ENCODE results near the gene CEP20.
A peak's percentile ranks its signal among the peaks of the same experiment; 100 is the strongest.
"Not testable (repeated sequence)": the region's sequence is repeated elsewhere in the genome, so short reads cannot be mapped to it uniquely, and the experiment has no call there.

Gene CEP20

DNA sequence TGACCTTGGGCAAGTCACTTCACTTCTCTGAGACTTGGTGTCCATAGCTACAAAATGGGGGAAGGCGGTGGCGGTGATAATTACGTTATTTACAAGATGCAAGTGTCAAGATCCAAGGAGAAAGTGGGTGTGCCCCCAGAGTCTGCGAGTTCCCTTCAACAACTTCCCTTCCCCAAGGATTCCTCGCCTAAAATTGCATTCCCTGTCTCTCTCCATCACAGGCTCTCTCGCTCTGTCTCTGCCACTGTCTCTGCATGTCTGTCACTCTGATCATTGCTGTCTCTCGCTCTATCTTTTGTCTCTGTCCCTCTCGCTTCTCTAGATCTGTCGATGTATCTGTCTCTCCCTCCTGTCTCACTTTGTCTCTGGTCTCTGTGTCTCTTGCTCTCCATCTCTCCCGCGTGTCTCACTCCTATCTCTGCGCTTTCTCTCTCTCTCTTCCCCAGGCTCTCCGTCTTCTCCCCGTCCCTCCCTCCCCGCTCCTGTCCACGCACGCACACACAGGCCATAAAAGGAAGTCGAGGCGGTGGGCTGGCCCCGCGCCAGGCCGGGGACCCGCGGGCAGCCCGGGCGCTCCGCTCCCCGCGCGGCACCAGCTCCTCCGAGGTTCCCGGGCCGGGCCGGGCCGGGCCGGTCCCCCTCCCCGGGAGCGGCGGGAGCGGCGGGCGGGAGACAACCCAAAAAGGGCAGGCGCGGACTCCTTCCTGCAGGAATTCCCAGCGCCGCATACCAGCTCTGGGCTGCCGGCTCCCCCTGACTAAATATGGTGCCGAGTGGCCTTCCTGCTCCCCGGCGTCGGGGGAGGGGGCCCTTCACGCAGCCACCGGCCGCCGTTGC, 30.5 kb downstream of the CEP20 start:
- DNase-seq, result peak; percentile 81

DNA sequence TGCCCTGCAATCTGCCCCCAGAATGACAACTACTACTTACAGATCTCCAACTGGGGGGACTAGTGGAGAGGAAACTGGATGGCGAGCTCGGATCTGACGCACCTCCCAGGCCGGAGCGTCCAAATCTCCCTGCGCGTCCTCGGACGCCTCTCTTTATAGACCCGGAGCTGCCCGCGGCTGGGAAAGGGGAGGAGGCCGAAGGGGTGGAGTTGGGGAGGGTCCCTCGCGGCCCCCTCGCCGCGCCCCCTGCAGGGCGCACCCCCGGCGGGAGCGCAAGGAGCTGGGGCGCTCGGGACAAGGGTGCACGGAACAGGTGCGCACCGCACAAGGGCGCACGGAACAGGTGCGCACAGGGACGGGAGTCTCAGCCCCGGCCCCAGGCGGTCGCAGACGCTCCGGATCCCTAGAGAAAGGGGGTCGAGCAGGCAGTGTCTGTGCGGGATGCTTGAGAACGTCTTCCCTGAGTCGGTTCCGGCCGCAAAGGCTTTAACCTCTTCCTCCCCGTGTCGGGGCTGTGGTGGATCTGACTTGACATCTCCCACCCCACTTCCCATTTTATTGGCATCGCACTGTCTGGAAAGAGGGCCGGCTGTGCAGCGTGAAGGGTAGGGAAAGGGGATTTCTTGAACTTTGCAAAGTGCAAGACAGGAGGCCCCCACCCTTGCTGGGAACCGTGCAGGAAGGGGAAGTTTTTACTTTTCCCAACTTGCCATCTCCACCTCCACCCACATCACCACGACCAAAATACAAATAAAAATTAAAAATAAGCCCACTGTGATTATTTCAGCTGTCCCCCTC, 31.3 kb downstream of the CEP20 start, which contains the start of gene MYH11:
TSS of gene MYH11 (minus strand) at position 128 of the 798 bp plus-strand sequence. CDS start 18,776 bp downstream, outside the sequence.
- no peak for DNase-seq

DNA sequence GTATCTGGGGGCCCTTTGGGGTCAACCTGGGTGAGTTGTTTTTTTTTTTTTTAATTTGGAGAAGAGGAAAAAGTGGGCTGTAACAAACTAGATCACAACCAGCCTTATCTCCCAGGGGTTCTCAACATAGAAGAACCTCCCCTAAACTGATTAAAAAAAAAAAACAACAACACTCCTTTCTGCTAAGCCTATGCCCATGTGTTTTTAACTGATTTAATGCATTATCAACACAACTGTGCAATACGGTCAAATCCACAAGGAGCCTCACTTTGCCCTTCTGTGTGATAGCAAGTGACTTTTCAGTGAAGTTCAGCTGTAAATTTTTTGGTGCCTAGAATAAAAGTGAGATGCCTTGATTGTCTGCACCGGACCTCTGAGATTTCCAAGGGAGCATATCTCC, 32.2 kb downstream of the CEP20 start:
- no peak for DNase-seq

DNA sequence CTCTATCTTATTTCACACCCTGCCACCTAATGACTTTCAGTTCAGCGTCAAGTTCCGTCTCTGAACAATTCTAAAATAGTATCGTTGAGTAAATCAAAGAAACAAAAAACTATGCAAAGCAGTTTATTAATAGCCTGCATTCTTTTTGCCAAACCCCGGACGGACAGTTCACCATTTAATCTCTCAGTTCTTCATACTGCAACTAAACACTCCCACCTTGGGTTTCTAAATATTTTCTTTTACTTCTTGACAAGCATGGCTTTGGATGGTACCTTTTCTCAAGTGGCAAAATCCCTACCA, 32.7 kb downstream of the CEP20 start:
- DNase-seq, result no peak

DNA sequence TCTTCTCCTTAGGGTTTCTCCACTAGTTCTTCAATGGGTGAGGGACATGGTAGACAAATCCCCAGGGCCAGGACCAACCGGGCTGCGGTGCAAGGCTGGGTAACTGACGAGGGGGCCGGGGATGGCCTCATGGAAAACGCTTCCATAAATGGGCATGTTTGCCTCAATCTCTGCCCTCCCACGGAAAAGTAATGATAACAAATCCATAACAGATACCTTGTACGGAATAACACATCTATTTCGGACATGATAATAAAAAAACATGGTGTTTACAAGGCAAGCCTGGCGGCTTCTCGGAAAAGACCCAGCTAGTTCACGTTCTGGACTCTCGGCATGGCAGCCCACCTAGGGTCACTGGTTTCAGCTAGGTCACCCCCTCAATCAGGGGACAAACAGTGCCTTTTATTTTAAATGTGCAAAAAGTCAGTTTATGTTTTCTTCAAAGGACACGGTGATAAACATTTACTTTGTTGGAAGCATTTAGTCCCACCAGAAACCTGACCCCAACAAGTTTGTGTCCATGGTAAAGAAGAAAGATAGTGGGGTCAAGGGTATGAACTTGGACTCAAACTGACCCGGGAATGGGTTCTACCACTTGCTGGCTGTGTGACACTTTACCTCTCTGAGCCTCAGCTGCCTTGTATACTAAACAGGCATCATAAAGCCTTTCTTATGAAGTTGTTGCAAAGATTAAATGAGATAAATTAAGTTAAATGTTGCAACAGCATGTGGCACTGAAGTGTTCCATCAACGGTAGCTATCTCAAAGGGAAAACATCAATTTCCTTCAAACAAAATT, 33.3 kb downstream of the CEP20 start:
- DNase-seq, result no peak

DNA sequence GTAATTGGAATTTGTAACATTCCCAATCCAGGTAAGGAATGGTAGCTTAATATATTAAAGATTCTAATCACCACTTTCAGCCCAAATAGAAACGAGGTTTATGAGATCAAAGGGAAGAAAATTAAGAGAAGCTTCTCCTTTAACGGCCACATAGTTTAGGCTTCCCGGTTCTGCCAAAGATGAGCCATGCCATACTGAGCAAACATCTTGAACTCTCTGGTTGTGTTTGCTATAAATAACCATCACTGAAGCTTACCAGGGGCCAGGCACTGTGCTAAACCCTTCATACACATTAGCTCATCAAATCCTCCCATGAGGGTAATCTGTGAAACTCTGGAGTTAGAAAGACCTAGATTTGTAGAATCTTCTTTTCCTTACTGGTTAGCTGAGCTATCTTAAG, 34.3 kb downstream of the CEP20 start:
- DNase-seq, result no peak

DNA sequence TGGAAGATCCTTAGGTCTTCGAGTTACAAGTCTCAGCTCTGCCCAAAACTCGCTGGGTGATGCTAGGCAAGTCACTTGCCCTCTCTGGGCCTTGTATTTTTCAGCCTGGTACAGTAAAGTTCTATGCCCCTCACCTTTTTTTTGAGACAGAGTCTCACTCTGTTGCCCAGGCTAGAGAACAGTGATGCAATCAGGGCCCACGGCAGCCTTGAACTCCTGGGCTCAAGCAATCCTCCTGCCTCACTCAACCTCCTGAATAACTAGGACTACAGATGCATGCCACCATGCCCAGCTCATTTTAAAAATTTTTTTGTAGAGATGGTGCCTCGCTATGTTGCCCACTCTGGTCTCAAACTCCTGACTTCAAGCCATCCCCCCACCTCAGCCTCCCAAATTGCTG, 35.4 kb downstream of the CEP20 start:
- DNase-seq, result no peak

DNA sequence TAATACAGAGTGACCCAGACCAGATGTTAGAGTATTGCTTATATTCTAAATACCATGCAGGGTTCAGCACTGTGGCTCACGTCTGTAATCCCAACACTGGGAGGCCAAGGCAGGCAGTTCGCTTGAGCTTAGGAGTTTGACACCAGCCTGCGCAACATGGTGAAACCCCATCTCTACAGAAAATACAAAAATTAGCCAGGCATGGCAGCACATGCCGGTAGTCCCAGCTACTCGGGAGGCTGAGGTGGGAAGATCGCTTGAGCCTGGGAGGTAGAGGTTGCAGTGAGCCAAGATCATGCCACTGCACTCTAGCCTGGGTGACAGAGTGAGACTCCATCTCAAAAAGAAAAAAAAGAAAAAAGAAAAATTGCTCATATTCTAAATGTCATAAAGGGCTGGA, 37.8 kb downstream of the CEP20 start:
- DNase-seq, result not testable (repeated sequence)

DNA sequence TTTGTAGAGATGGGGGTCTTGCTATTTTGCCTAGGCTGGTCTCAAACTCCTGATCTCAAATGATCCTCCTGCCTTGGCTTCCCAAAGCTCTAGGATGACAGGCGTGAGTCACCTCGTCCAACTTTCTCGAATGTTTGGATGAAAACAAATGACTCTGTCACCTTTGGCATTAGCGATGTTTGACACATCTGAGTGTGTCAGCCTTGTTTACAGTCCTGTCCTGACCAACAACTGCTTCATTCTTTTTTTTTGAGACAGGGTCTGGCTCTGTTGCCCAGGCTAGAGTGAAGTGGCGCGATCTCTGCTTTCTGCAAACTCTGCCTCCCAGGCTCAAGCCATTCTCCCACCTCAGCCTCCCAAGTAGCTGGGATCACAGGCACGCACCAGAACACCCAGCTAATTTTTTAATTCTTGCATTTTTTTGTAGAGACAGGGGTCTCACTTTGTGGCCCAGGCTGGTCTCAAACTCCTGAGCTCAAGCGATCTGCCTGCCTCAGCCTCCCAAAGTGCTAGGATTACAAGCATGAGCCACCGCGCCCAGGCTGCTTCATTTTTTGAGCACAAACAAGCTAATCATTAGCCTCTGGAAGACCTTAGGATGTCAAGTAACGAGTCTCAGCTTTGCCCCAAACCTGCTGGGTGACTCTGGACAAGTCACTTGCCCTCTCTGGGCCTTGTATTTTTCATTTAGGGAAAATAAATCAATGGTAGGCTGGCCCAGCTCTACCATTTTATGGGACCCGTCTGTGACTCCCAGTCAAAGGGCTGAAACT, 39.0 kb downstream of the CEP20 start:
- no peak for DNase-seq

DNA sequence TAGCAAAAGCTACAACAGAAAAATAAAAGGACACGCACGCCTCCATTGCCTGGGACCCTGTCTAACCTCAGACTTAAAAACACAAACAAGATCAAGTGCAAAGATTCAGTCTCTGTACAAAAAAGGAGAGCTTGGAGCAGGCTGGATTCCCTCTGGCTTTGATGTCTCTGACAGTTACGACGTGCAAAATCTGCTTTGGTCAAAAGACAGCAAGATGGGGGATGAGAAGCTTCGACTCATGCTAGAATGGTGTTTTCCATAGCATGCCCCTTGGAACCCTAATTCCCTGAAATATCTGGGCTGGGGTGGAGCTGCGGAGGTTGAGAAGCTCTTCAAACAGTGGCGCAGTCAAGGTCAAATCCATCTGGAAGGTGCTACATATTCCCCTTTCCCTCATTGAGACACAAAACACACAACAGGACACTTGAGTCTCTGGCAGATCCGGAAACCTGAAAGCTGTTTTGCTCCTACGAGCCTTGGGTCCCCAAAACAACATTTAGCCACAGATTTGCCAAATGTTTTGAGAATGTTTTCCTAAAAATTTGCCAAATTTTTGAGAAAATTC, 40.7 kb downstream of the CEP20 start:
- DNase-seq, result no peak

DNA sequence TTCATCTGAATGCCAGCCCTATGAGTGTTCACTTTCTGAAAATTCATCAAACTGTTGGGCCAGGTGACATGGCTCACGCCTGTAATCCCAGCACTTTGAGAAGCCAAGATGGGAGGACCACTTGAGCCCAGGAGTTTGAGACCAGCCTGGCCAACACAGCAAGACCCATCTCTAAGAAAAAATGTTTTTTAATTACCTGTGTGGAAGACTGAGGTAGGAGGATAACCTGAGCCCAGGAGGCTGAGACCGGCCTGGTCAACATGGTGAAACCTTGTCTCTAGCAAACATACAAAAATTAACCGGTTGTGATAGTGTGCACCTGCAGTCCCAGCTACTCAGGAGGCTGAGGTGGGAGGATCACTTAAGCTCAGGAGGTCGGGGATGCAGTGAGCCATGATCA, 41.9 kb downstream of the CEP20 start:
- DNase-seq, result no peak

DNA sequence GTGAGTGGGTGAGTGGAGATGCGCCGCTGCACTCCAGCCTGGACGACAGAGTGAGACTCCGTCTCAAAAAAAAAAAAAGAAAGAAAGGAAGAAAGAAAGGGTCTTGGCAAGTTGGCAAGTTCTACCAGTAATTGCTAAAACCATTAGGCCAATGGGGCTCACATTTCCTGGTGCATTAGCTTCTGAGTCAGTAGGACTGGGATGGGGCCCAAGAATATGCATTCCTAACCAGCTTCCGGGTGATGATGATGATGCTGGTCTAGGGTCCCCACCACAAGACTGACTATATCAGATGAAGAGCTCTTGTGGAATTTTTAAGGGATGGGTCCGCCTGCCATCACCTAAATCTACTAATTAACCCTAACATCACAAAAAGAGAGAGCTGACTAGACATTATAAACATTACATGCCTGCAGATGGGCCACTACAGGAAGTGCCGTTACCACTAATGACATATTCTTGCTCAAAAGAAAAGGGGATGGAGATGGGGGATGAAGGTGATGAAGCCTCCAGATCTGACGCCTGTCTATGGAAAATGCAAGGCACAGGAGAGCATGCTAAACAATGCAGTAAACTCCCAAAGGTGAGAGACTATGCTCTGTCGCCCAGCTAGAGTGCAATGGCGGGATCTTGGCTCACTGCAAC, 44.6 kb downstream of the CEP20 start:
- no peak for DNase-seq

DNA sequence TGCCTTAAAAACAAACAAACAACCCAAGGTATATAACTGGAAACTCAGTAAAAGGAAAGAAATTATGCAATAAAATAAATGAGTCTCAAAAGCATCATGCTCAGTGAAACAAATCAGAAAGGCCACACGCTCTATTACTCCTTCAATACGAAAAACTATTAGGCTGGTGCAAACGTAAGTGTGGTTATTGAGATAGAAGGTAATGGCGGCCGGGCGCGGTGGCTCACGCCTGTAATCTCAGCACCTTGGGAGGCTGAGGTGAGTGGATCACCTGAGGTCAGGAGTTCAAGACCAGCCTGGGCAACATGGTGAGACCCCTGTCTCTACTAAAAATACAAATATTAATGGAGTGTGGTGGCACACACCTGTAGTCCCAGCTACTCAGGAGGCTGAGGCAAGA, 49.2 kb downstream of the CEP20 start:
- not testable (repeated sequence) for DNase-seq

DNA sequence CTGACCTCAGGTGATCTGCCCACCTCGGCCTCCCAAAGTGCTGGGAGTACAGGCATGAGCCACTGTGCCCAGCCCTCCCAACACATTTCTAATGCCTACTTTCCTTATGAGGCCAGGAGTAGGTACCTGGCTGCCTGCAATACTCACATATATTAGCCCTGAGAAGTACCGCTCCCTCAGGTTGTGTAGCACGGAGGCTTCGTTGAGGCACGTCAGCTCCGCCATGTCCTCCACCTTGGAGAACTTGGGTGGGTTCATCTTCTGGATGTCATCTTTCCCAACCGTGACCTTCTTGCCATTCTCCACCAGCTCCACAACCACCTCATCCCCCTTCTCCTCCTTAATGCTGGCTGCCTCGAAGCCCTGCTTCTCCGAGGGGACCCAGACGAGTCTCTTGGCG, 50.6 kb downstream of the CEP20 start:
- DNase-seq, result no peak

DNA sequence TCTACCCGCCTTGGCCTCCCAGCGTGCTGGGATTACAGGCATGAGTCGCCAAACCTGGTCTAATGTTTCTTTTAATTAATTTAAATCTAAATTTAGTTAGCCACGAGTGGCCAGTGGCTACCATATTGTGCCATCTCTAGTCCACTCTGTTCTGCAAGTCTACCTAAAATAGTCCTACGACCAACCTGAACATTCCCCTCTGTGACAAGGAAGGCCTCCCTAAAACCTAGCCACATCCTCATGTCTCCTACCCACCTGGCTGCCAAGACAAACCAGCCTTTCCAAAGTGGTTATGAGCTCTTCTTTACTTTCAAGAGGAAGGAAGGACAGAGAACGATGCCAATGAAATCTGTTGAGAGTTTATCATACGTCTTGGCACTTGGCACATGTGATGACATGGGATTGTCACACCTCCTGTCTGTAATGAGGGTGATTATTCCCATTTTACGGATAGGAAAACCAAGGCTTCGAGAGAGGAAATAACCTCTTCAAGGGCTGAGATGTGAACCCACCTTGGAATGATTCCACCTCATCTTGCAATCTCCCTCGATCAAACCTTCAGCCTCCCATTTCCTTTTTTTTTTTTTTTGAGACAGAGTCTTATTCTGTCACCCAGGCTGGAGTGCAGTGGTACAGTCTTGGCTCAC, 51.3 kb downstream of the CEP20 start:
- DNase-seq, result no peak

DNA sequence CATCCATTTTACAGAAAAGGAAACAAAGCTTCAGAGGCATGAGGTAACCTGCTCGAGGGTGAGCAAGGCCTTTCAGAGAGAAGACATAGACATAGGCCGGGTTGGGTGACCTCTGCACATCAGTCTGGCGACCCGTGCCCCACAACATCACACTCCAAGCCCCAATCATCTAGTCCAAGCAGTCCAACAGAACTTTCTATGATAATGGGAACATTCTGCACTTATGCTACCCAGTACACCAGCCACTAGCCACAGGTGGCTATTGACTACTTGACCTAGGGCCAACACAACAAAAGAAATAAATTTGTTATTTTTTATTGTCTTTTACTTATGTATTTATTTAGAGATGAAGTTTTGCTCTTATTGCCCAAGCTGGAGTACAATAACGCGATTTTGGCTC, 52.3 kb downstream of the CEP20 start:
- no peak for DNase-seq

DNA sequence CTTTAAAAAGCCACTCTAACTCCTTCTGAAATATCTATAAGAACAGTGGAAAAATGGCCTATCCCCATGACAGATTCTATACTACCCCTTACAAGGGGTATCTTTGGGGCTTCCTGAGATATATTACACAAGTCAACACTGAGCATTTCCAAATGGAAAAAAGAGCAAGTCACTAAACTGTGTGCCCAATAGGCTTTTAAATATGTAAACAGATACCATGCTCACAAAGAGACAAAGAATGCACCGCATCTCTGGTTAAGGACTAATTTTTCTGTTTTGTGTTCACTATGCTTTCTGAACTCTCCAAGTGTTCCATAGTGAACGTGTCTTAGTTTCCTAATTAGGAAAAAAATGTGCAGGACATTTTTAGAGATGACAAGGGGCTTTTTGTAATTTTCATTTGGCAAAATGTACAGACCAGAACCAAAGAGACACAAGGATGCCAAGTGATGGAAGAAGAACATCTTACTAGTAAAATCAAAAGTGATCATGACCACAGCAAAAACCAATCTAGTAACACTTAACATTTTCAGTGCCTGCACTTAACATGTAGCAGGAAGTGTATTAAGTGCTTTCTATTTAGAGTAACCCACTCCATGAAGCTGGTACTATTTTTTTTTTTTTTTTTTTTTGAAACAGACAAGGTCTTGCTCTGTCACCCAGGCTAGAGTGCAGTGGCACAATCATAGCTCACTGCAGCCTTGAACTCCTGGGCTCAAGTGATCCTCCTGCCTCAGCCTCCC, 53.1 kb downstream of the CEP20 start:
- DNase-seq, result peak; percentile 6

DNA sequence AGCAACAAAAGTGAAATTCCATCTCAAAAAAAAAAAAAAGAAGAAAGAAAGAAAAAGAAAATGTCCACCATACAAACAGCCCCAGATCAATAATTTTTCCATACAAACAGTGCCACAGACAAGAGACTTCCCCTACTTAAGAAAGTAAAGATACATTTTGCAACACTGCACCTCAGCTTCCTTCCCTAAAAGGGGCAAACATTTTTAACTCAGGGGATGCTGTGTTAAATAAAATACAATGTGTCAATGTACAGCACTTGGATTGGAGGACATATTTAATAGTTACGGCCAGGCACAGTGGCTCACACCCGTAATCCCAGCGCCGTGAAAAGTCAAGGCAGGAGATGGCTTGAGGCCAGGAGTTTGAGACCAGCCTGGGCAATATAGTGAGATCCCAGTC, 53.9 kb downstream of the CEP20 start:
- no peak for DNase-seq

DNA sequence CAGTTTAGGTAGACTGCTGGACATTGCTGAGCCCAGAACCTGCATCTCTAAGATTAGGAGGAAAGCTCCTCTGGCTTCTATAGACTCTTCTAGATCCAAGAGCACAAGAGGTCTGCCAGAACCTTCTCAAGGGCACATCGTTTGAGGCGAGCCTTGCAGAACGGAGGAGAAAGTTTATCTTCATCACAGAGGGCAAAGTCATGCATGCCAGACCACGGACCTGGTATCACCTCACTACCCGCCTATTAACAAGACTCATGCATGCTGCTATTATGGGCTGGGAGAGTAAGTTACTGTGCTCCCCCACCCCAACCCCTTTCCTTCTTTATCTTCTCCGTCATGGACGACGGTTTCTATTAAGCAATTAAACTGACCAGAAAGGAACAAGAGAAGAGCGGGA, 54.9 kb downstream of the CEP20 start:
- DNase-seq, result no peak

DNA sequence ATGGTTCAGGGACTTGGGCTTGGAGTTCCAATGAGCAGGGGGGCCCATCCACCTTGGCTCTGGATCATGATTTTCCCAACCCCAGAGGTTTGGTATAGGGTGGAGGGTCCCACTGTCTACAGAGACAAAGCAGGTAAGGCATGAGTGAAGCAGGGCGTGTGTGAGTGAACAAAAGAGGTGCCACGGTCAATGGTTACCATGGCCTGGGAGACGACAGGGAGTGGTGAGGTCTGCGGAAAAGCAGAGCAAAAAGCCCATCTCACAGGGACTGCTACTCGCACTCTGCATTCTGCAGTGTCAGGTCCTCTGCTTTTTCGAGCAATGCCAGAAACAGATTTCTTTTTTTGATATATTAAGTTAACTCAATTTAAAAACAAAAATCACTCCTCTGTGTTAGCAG, 56.2 kb downstream of the CEP20 start:
- DNase-seq, result no peak

Measured in fibroblast of skin of scalp (primary cell).